VCaP (cell line): ENCODE data around the gene DYRK3.
"Not testable (repeated sequence)": the region's sequence is repeated elsewhere in the genome, so short reads cannot be mapped to it uniquely, and the experiment has no call there.

Experiments used
- H3K27ac ChIP-seq: fragments of 450-650 bp; 2 replicates; pipeline ENCODE4 v1.5.1; 2017
- TF ChIP-seq, protein P1 (sequence below): fragments of 450-650 bp; conservative IDR thresholded peaks from 2 replicates; pipeline ENCODE4 v1.5.1; 2017; ENCODE audit warnings: mild to moderate bottlenecking, moderate library complexity

The DYRK3 gene

DNA sequence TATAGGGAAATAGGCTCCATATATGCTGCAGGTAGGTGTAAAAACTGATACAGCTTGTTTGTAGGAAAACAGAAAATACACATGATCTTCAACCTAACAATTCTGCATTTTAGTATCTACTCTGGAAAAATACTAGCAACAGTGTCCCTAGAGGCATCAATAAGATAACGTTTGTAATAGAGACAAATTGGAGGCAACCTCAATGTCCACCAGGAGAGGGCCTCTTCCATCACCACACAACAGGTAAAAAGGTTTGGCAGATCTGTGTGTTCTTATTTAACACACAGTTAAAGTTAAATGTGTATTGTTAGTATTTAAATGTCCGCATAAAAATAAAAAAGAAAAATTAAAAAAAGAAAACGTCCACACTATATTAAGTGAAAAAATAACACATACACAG is 28.5 kb upstream of the DYRK3 start:
- TF ChIP-seq, protein P1, sequence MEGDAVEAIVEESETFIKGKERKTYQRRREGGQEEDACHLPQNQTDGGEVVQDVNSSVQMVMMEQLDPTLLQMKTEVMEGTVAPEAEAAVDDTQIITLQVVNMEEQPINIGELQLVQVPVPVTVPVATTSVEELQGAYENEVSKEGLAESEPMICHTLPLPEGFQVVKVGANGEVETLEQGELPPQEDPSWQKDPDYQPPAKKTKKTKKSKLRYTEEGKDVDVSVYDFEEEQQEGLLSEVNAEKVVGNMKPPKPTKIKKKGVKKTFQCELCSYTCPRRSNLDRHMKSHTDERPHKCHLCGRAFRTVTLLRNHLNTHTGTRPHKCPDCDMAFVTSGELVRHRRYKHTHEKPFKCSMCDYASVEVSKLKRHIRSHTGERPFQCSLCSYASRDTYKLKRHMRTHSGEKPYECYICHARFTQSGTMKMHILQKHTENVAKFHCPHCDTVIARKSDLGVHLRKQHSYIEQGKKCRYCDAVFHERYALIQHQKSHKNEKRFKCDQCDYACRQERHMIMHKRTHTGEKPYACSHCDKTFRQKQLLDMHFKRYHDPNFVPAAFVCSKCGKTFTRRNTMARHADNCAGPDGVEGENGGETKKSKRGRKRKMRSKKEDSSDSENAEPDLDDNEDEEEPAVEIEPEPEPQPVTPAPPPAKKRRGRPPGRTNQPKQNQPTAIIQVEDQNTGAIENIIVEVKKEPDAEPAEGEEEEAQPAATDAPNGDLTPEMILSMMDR = peak; percentile 86
- no peak overlapping the region for H3K27ac ChIP-seq

DNA sequence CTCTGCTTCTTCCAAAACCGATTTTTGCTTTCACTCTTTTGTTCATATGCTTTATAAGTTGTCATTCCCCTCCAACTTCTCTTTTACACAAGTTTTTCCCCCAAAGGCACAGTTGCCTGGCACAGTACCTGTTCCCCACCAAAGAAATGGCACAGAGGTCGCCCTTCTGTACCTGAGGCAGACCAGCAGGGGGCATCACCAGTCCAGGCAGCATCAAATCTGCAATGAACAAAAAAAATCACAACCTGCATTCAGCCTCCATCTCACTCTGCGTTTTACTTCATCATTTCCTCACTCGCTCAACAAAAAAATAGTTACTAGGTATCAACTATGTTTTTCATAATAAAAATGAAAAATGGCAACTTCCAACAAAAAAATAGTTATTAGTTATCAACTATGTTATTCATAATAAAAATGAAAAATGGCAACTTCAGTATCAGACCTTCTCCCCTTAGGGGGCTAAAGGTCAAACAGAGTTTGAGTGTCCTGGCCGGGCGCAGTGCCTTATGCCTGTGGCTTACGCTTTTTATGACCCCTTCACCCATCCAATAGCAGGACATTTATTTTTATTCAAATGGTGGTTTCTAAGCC is 27.1 kb upstream of the DYRK3 start:
- H3K27ac ChIP-seq = no peak overlapping the region
- TF ChIP-seq, protein P1 = peak; percentile 82

DNA sequence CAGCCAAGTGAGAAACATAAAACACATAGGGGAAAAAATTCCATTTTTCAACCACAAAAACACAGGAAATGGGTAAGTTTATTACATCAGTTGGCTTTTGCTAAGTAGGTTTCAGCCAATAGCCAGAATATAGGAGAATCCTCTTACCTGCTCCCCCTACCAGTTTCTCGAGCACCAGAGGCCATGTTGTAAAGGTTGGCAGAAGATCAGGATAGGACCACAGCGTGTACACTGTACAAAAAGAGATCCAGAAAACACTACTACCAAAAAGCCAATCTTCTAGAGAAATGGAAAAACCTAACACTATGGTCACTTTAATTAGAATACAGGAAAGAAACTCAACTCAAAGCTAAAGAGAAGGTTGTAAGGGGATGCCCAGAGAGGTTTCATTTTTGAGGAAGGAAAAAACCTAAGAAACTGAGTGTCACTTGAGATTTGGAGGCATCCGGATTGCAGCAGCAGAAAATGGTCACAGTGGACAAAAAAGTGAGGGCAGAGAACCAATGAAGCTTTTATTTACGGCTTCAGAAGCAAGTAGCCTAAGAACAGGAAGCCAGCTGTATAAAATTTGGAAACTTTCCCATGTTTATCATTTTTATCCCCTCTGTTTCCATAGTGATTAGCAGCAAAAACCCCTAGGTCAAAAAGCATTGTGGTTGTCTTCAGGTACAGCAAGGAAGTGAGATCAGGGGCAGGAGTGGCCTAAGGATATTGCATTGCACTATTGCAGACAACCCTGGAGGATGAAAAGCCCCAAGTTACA is 25.9 kb upstream of the DYRK3 start:
- TF ChIP-seq, protein P1 = no peak
- no peak overlapping the region for H3K27ac ChIP-seq

DNA sequence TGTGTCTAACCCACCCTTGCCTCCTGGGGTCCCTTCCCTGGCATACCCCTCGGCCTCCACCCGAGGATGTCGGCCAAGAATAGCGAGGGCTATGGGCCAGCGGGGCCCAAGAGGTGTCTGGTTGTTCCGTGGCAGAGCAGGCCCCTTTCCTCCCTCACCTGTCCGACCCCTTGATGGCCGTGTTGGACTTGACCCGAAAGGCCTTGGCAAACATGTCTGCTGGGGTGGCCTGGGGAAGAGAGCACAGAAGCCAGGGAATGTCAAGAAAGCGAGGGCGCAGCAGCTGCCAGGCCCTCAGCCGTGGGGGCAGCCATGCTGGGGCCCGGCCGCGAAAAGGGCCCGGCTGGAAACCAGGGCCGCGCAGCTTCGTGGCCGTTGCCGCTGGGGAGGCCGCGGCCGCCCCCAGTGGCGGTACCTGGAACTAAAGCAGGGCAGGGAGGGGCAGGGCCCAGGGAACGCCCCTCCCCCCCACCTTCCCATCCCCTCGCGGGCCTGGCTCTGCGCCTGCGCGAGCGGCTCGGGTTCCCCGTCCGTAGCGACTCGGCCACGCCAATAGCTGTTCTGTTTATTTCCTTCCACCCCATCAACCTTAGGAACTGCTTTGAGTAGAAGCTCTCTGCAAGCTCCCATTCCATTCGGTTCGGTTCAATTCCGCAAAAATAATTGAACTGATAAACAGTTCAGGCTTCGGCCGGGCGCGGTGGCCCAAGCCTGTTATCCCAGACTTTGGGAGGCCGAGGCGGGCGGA is 23.0 kb upstream of the DYRK3 start, which contains the start of gene EIF2D:
Gene EIF2D, minus strand, starts transcription at position 337 of the 748 bp plus-strand sequence. Its CDS starts 123 bp downstream, at position 214.
- H3K27ac ChIP-seq = peak within 1 kb of the TSS; percentile 86
- TF ChIP-seq, protein P1 = peak; percentile 95

DNA sequence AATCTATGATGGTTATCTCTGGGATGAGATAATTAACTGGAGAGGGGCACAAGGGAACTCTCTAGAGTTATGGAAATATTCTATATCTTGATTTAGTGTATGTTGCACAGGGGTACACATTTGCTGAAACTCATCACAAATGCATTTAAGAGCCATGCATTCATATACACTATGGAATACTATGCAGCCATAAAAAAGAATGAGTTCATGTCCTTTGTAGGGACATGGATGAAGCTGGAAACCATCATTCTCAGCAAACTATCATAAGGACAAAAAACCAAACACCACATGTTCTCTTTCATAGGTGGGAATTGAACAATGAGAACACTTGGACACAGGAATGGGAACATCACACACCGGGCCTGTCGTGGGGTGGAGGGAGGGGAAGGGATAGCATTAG is 8.9 kb upstream of the DYRK3 start:
- H3K27ac ChIP-seq = not testable (repeated sequence)

DNA sequence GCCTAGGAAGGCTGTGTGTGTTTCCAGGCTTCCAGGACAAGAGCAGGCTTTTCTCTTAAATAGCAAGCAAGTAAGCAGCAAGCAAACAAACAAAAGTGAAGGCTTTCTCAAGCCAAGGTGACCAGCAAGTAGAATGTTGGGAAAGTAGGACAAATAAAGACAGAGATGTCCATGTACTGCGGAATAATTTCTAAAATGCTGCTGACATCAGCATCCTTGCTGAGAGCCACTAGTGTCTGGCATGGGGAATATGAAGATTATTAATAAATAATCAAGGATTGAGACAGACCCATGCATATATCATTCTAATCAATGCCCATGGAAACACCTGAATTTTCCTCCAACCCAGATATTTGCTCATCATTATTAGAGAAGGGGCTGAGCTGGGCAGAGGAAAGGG is 6.4 kb upstream of the DYRK3 start:
- H3K27ac ChIP-seq = no peak overlapping the region
- TF ChIP-seq, protein P1 = no peak

DNA sequence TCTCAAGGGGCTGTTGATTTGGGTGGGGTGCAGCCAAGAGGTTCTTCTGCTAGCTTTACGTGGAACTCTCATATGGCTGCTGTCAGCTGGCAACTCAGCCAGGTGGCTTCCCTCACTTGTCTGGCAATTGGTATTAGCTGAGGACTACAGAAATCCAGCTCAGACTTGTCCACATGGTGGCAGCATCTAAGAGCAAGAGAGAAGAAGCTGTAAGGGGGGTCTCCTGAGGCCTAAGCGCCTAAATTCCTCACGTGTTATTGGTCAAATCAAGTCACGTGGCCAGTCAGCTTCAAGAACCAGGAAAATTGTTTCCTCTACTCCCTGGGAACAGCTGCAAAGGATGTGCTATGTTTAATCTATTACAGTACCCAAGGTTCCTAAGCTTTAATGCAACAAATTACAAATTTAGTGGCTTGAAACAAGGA is 4.2 kb upstream of the DYRK3 start:
- H3K27ac ChIP-seq = no peak overlapping the region
- TF ChIP-seq, protein P1 = peak; percentile 71
